HEK293 (cell line): ENCODE results near the gene VEGFB.

Experiments used
- ATF2 ChIP-seq: fragments of 450-650 bp; formaldehyde crosslinking; IDR thresholded peaks from 2 replicates; pipeline ENCODE4 v1.5.1; 2016; ENCODE audit warnings: missing biosample characterization, missing genetic modification characterization, low read depth
- BCL11A ChIP-seq: fragments of 450-650 bp; formaldehyde crosslinking; IDR thresholded peaks from 2 replicates; pipeline ENCODE4 v1.5.1; 2016; ENCODE audit warnings: low read depth, missing biosample characterization, missing genetic modification characterization
- HOXC10 ChIP-seq: sonication (generic); formaldehyde crosslinking; IDR thresholded peaks from 2 replicates; pipeline ENCODE4 v1.8.1; 2023; ENCODE audit warnings: mild to moderate bottlenecking, missing genetic modification reagents
- INSM2 ChIP-seq: fragments of 450-650 bp; formaldehyde crosslinking; IDR thresholded peaks from 2 replicates; pipeline ENCODE4 v1.5.1; 2016; ENCODE audit warnings: missing biosample characterization, missing genetic modification characterization
- KLF16 ChIP-seq: fragments of 450-650 bp; formaldehyde crosslinking; IDR thresholded peaks from 2 replicates; pipeline ENCODE4 v1.5.1; 2017; ENCODE audit warnings: missing biosample characterization, missing genetic modification characterization
- YY1 ChIP-seq: fragments of 450-650 bp; formaldehyde crosslinking; IDR thresholded peaks from 2 replicates; pipeline ENCODE4 v1.5.1; 2018; ENCODE audit warnings: missing biosample characterization, missing genetic modification characterization
- ZBTB10 ChIP-seq: fragments of 450-650 bp; formaldehyde crosslinking; IDR thresholded peaks from 2 replicates; pipeline ENCODE4 v1.5.1; 2016; ENCODE audit warnings: missing biosample characterization, missing genetic modification characterization
- ZFP37 ChIP-seq: fragments of 450-650 bp; formaldehyde crosslinking; IDR thresholded peaks from 2 replicates; pipeline ENCODE4 v1.5.1; 2016; ENCODE audit warnings: missing biosample characterization, missing genetic modification characterization
- ZNF155 ChIP-seq: fragments of 450-650 bp; formaldehyde crosslinking; IDR thresholded peaks from 2 replicates; pipeline ENCODE4 v1.5.1; 2016; ENCODE audit warnings: missing biosample characterization, missing genetic modification characterization
- ZNF214 ChIP-seq: fragments of 450-650 bp; formaldehyde crosslinking; IDR thresholded peaks from 2 replicates; pipeline ENCODE4 v1.5.1; 2017; ENCODE audit warnings: missing biosample characterization, mild to moderate bottlenecking, missing genetic modification characterization, borderline replicate concordance
- ZNF239 ChIP-seq: fragments of 450-650 bp; formaldehyde crosslinking; IDR thresholded peaks from 2 replicates; pipeline ENCODE4 v1.5.1; 2016; ENCODE audit warnings: missing biosample characterization, missing genetic modification characterization
- ZNF280C ChIP-seq: fragments of 450-650 bp; formaldehyde crosslinking; IDR thresholded peaks from 2 replicates; pipeline ENCODE4 v1.5.1; 2016; ENCODE audit warnings: missing biosample characterization, missing genetic modification characterization
- ZNF302 ChIP-seq: fragments of 450-650 bp; formaldehyde crosslinking; IDR thresholded peaks from 2 replicates; pipeline ENCODE4 v1.5.1; 2016; ENCODE audit warnings: missing biosample characterization, missing genetic modification characterization, low read depth
- ZNF366 ChIP-seq: fragments of 450-650 bp; formaldehyde crosslinking; conservative IDR thresholded peaks from 2 replicates; pipeline ENCODE4 v1.5.1; 2016; ENCODE audit warnings: missing biosample characterization, missing genetic modification characterization
- ZNF514 ChIP-seq: fragments of 450-650 bp; formaldehyde crosslinking; IDR thresholded peaks from 2 replicates; pipeline ENCODE4 v1.5.1; 2016; ENCODE audit warnings: missing biosample characterization, missing genetic modification characterization
- ZNF518A ChIP-seq: fragments of 450-650 bp; formaldehyde crosslinking; conservative IDR thresholded peaks from 2 replicates; pipeline ENCODE4 v1.5.1; 2016; ENCODE audit warnings: low read depth, missing biosample characterization, missing genetic modification characterization
- ZNF529 ChIP-seq: fragments of 450-650 bp; formaldehyde crosslinking; IDR thresholded peaks from 2 replicates; pipeline ENCODE4 v1.5.1; 2017; ENCODE audit warnings: missing genetic modification characterization, missing biosample characterization; ENCODE audit not compliant: insufficient replicate concordance
- ZNF585B ChIP-seq: fragments of 450-650 bp; formaldehyde crosslinking; IDR thresholded peaks from 2 replicates; pipeline ENCODE4 v1.5.1; 2016; ENCODE audit warnings: missing biosample characterization, missing genetic modification characterization
- ZNF626 ChIP-seq: fragments of 450-650 bp; sonication (Bioruptor Pico); formaldehyde crosslinking; IDR thresholded peaks from 2 replicates; pipeline ENCODE4 v1.5.1; 2018; ENCODE audit warnings: missing biosample characterization, missing genetic modification characterization, inconsistent platforms
- ZNF639 ChIP-seq: fragments of 450-650 bp; formaldehyde crosslinking; IDR thresholded peaks from 2 replicates; pipeline ENCODE4 v1.5.1; 2016; ENCODE audit warnings: missing biosample characterization, missing genetic modification characterization
- ZNF791 ChIP-seq: fragments of 450-650 bp; formaldehyde crosslinking; IDR thresholded peaks from 2 replicates; pipeline ENCODE4 v1.5.1; 2016; ENCODE audit warnings: missing biosample characterization, missing genetic modification characterization
- ZNF843 ChIP-seq: fragments of 450-650 bp; formaldehyde crosslinking; IDR thresholded peaks from 2 replicates; pipeline ENCODE4 v1.5.1; 2016; ENCODE audit warnings: missing biosample characterization, missing genetic modification characterization
- ZSCAN30 ChIP-seq: fragments of 450-650 bp; IDR thresholded peaks from 2 replicates; pipeline ENCODE4 v1.5.1; 2018; ENCODE audit warnings: missing biosample characterization, mild to moderate bottlenecking, missing genetic modification characterization, moderate library complexity

VEGFB gene

GRCh38 chr11:64225608-64226506 is 8.5 kb upstream of the VEGFB start, which contains the start of the genes NUDT22 and TRPT1 (continued):
- TF ChIP-seq YY1 (tag by site-specific recombination) (no peak), ZNF366 (tag by site-specific recombination) (no peak), ZNF843 (tag by site-specific recombination) (no peak), ZFP37 (tag by site-specific recombination) (no peak), ZNF239 (no peak), ZSCAN30 (tag by site-specific recombination) (no peak), ZNF518A (no peak), BCL11A (no peak), ZNF302 (tag by site-specific recombination) (no peak), ZBTB10 (tag by site-specific recombination) (0 out of 2 replicates have a peak, but pooled peaks have one; percentile 19), ZNF585B (no peak), ZNF626 (tag by site-specific recombination) (no peak), ATF2 (tag by site-specific recombination) (no peak), ZNF214 (no peak), ZNF514 (no peak), ZNF791 (tag by site-specific recombination) (no peak), KLF16 (tag by site-specific recombination) (no peak), ZNF639 (tag by site-specific recombination) (no peak), INSM2 (no peak), ZNF529 (no peak), ZNF155 (no peak), HOXC10 (CRISPR knock-in tag) (no peak), ZNF280C (tag by site-specific recombination) (no peak)
